K562 (cell line): ENCODE data around the gene MDK. TPM values are rescaled to one million over a fixed set of nuclear protein-coding genes. Genes with fewer than 3 reads are reported as not detected.

Experiments used
- CAMTA2 ChIP-seq: fragments of 250-450 bp; sonication (Bioruptor Pico); conservative IDR thresholded peaks from 2 replicates; pipeline ENCODE4 v1.5.1; 2022
- CHCHD3 ChIP-seq: fragments of 250-450 bp; sonication (Bioruptor Pico); IDR thresholded peaks from 2 replicates; pipeline ENCODE4 v2.1.2; 2022; ENCODE audit warnings: mild to moderate bottlenecking
- E2F1 ChIP-seq: sonication (generic); formaldehyde crosslinking; IDR thresholded peaks from 2 replicates; pipeline ENCODE4 v1.8.1; 2023; ENCODE audit warnings: mild to moderate bottlenecking, missing genetic modification reagents, moderate library complexity
- ESRRA ChIP-seq: fragments of 450-650 bp; IDR thresholded peaks from 2 replicates; pipeline ENCODE4 v1.6.1; 2014; ENCODE audit warnings: low read depth, mild to moderate bottlenecking, moderate library complexity, borderline replicate concordance
- FOXJ3 ChIP-seq: sonication (generic); formaldehyde crosslinking; IDR thresholded peaks from 2 replicates; pipeline ENCODE4 v1.4.0; 2020; ENCODE audit warnings: mild to moderate bottlenecking, missing genetic modification reagents
- IRF2 ChIP-seq: sonication (generic); formaldehyde crosslinking; IDR thresholded peaks from 2 replicates; pipeline ENCODE4 v1.8.1; 2022; ENCODE audit warnings: mild to moderate bottlenecking, missing genetic modification reagents
- KDM5B ChIP-seq: fragments of 200-600 bp; sonication (generic); IDR thresholded peaks from 2 replicates; pipeline ENCODE4 v1.6.1; 2012; ENCODE audit warnings: low read depth, mild to moderate bottlenecking, moderate library complexity, low read length, control low read depth, inconsistent platforms; ENCODE audit not compliant: insufficient replicate concordance
- LARP7 ChIP-seq: fragments of 450-650 bp; IDR thresholded peaks from 2 replicates; pipeline ENCODE4 v1.6.1; 2016
- MTF1 ChIP-seq: fragments of 250-450 bp; sonication (Bioruptor Pico); IDR thresholded peaks from 2 replicates; pipeline ENCODE4 v1.9.0; 2021; ENCODE audit warnings: moderate library complexity, mild to moderate bottlenecking, inconsistent platforms, borderline replicate concordance
- RBM14 ChIP-seq: fragments of 200-400 bp; formaldehyde crosslinking; IDR thresholded peaks from 2 replicates; pipeline ENCODE4 v1.6.1; 2018; ENCODE audit warnings: low read depth, mild to moderate bottlenecking, low read length, moderate library complexity, borderline replicate concordance; ENCODE audit not compliant: insufficient read depth
- SAFB2 ChIP-seq: fragments of 200-400 bp; formaldehyde crosslinking; IDR thresholded peaks from 2 replicates; pipeline ENCODE4 v1.6.1; 2018; ENCODE audit warnings: borderline replicate concordance, low read length, low read depth, moderate library complexity; ENCODE audit not compliant: severe bottlenecking
- SNRNP70 ChIP-seq: fragments of 200-400 bp; formaldehyde crosslinking; optimal IDR thresholded peaks from 2 replicates; pipeline ENCODE3; 2017; ENCODE audit warnings: low read depth, low read length
- STAT6 ChIP-seq: sonication (generic); formaldehyde crosslinking; IDR thresholded peaks from 2 replicates; pipeline ENCODE4 v1.8.1; 2023; ENCODE audit warnings: mild to moderate bottlenecking, missing genetic modification reagents
- ZBTB11 ChIP-seq, 3 experiments: fragments of 200-800 bp in 1 of 3; fragments of 250-450 bp in 1 of 3; fragments of 450-650 bp in 1 of 3; sonication (Bioruptor Pico) in 1 of 3; sonication (Bioruptor generic) in 1 of 3; formaldehyde crosslinking in 1 of 3; IDR thresholded peaks; 2 replicates each; pipeline versions ENCODE4 v1.6.1 to v1.8.0; 2016 to 2022; ENCODE audit warnings: mild to moderate bottlenecking in 2 of 3, missing genetic modification characterization in 2 of 3, missing compliant biosample characterization in 1 of 3, moderate library complexity in 1 of 3
- ZNF217 ChIP-seq: sonication (generic); formaldehyde crosslinking; IDR thresholded peaks from 2 replicates; pipeline ENCODE4 v1.8.0; 2022; ENCODE audit warnings: mild to moderate bottlenecking, missing genetic modification reagents
- ZNF277 ChIP-seq: fragments of 250-450 bp; sonication (Bioruptor Pico); IDR thresholded peaks from 2 replicates; pipeline ENCODE4 v1.8.0; 2022; ENCODE audit warnings: inconsistent platforms, mild to moderate bottlenecking, moderate library complexity, borderline replicate concordance
- ZNF316 ChIP-seq: fragments of 450-650 bp; IDR thresholded peaks from 2 replicates; pipeline ENCODE4 v1.6.1; 2016
- ZNF347 ChIP-seq: fragments of 450-650 bp; formaldehyde crosslinking; IDR thresholded peaks from 2 replicates; pipeline ENCODE4 v1.4.0; 2020; ENCODE audit warnings: low read depth, mild to moderate bottlenecking, moderate library complexity
- ZNF384 ChIP-seq: IDR thresholded peaks from 2 replicates; pipeline ENCODE4 v1.6.1; 2012; ENCODE audit warnings: low read depth, low read length, improper control_type of control experiment
- polyA plus RNA-seq, 8 experiments: library from polyadenylated mRNA; depleted of rRNA in 4 of 8; stranded (reverse) in 5 of 8; unstranded in 3 of 8; fragments of >200 nt; fragmentation: Nextera tagmentation in 2 of 8; fragmentation: Illumina TruSeq in 1 of 8; extraction: Ambion mirVana in 2 of 8; extraction: Trizol in 1 of 8; gene quantifications; 2 replicates each; pipeline versions ENCODE4 v1.2.1 to v1.2.3, GENCODE V29; 2011 to 2014; ENCODE audit warnings: inconsistent platforms in 1 of 8, missing spikeins in 1 of 8
- total RNA-seq, 7 experiments: library from RNA; depleted of rRNA in 6 of 7; stranded (reverse); fragments of >200 nt in 6 of 7; fragmentation: Illumina TruSeq in 2 of 7; extraction: Trizol in 2 of 7; gene quantifications; 2 replicates each; pipeline versions ENCODE4 v1.2.1 to v1.2.3, GENCODE V29; 2011 to 2021; ENCODE audit warnings: low replicate concordance in 1 of 7

MDK gene
- total and polyA plus RNA-seq, 9 of the 15 experiments (the other 6 are each of a cell fraction or from before 2014, with no cell fraction given): 20.7 to 700 (median 350) TPM

- no peak for TF ChIP-seq E2F1 (CRISPR knock-in tag)
- 0 out of 2 replicates have a peak, but pooled peaks have one; percentile 23 for TF ChIP-seq ZNF384
- no peak for TF ChIP-seq ZNF316
- TF ChIP-seq STAT6: no peak
- no peak for TF ChIP-seq ZNF277 (CRISPR knock-in tag)
- no peak; a peak in 1 of 6 replicates for TF ChIP-seq ZBTB11 (CRISPR knock-in tag; IDR thresholded peaks at IDR 0.05)
- TF ChIP-seq LARP7: no peak
- TF ChIP-seq KDM5B: no peak
- TF ChIP-seq RBM14: no peak
- no peak for TF ChIP-seq ZNF347 (CRISPR knock-in tag)
- no peak for TF ChIP-seq MTF1 (CRISPR knock-in tag)
- TF ChIP-seq SAFB2: no peak
- TF ChIP-seq FOXJ3 (CRISPR knock-in tag): no peak
- TF ChIP-seq CHCHD3 (CRISPR knock-in tag): no peak
- TF ChIP-seq ESRRA: peak; percentile 46; the same call in 1 of the 2 replicates
- TF ChIP-seq CAMTA2 (CRISPR knock-in tag): no peak
- TF ChIP-seq SNRNP70: no peak
- TF ChIP-seq ZNF217 (CRISPR knock-in tag): no peak
- no peak for TF ChIP-seq IRF2 (CRISPR knock-in tag)
These were observed 29.2 kb upstream of the MDK start (continued) for GRCh38 chr11:46352063-46352841.
